Measurements from ENCODE around the gene AEBP2. TPM values are rescaled to one million over a fixed set of nuclear protein-coding genes. Genes with fewer than 3 reads are reported as not detected.

The AEBP2 gene
- total and polyA plus RNA-seq, 2 of the 4 experiments (the other 2 are of a cell fraction), result 15.5 to 21.7 TPM

- dilution Hi-C loops (cut with HindIII; ENCODE audit: low sequenced_read_pairs, unreplicated experiment), result no loop called here
- POLR2A ChIA-PET (ENCODE audit: unreplicated experiment), result no interaction called here
- no peak for TF ChIP-seq SMC3 (IDR thresholded peaks at IDR 0.05; ENCODE audit: low read depth, low read length)
- TF ChIP-seq MAZ (IDR thresholded peaks at IDR 0.05; ENCODE audit: borderline replicate concordance, low read depth, low read length), result no peak
- TF ChIP-seq MAFK (IDR thresholded peaks at IDR 0.05; ENCODE audit: low read depth, low read length), result no peak
Measured at GRCh38 chr12:19510461-19510860, 71.2 kb downstream of the AEBP2 start.

More at GRCh38 chr12:19510461-19510860, 71.2 kb downstream of the AEBP2 start:
- H2BK120ac ChIP-seq (ENCODE audit: low read depth, low read length), result no peak overlapping the region
- H2AFZ ChIP-seq (replicated peaks; ENCODE audit: low read length, poor library complexity), result no peak overlapping the region
- no peaks in the 10 kb centered on the region for H3K9me3 ChIP-seq (ENCODE audit: control insufficient read depth, insufficient read depth, low read length)
- no peak overlapping the region for H2BK5ac ChIP-seq (ENCODE audit: low read depth, low read length, poor library complexity, severe bottlenecking)
- peaks cover 37 to 62% of the 10 kb centered on the region in 2 experiments for H3K79me1 ChIP-seq (ENCODE audit: low read depth in 1 of 2, low read length in 2 of 2)
- H3K36me3 ChIP-seq (ENCODE audit: control insufficient read depth, insufficient read depth, low read length), result peaks cover 12% of the 10 kb centered on the region
- no peak overlapping the region for H4K8ac ChIP-seq (ENCODE audit: low read depth in 2 of 2, low read length in 2 of 2)
- H2AK9ac ChIP-seq (replicated peaks; ENCODE audit: low read depth, low read length, poor library complexity), result no peak overlapping the region
- CTCF ChIA-PET, result interaction anchor here (0.6 kb wide), 1 partner anchor 958 kb away, joined by 4 read pairs; no protein-coding TSS in a partner anchor
- H3K4ac ChIP-seq (ENCODE audit: low read depth, low read length), result no peak overlapping the region
- ATAC-seq (ENCODE audit: low read depth) (no peak), DNase-seq (no peak)
- H3K9ac ChIP-seq (ENCODE audit: low read depth, low read length), result no peak overlapping the region
- no peak overlapping the region for H3K23ac ChIP-seq (ENCODE audit: low read depth, low read length)
- no peak overlapping the region for H3K4me2 ChIP-seq (ENCODE audit: low read depth, low read length)
- peaks cover 15% of the 10 kb centered on the region for H3K9me1 ChIP-seq (ENCODE audit: insufficient read depth, low read length)
- H3K4me3 ChIP-seq (ENCODE audit: insufficient read depth, low read depth, low read length), result no peak overlapping the region
- intact Hi-C loops (cut with micrococcal nuclease) (no loop called here), in situ Hi-C loops (cut with MboI; ENCODE audit: low sequenced_read_pairs) (no loop called here)
- BruUV-seq (replicated peaks), result no TSS peak
- no peak overlapping the region for H2AK5ac ChIP-seq (ENCODE audit: low read depth, low read length)
- H4K20me1 ChIP-seq (ENCODE audit: insufficient read depth, low read length), result no peaks in the 10 kb centered on the region; the same call in 1 of the 2 replicates
- H3K56ac ChIP-seq (ENCODE audit: extremely low read depth, insufficient read depth, low read length), result no peak overlapping the region
- no peak overlapping the region for H4K91ac ChIP-seq (ENCODE audit: insufficient read depth, low read depth, low read length)
- peaks cover 5% of the 10 kb centered on the region; the same call in 1 of the 2 replicates for H3K4me1 ChIP-seq (ENCODE audit: control insufficient read depth, insufficient read depth, low read length)
- WGBS, 2 experiments (ENCODE audit: extremely low coverage in 2 of 2, insufficient read length in 1 of 2), result 100% methylated on average over 2 of the region's 4 CpGs; no CpG with 5 or more reads in 1 of the 2 experiments
- H3K27ac ChIP-seq (ENCODE audit: insufficient read depth, low read length), result no peak overlapping the region
- H2BK15ac ChIP-seq (ENCODE audit: low read depth, low read length), result no peak overlapping the region
- H3K18ac ChIP-seq (ENCODE audit: low read depth, low read length), result no peak overlapping the region
- H4K5ac ChIP-seq (ENCODE audit: low read depth, low read length), result no peak overlapping the region
- H2BK20ac ChIP-seq (ENCODE audit: low read depth, low read length), result no peak overlapping the region
- no peak overlapping the region for H3K14ac ChIP-seq (replicated peaks; ENCODE audit: low read depth, low read length)
- no peaks in the 10 kb centered on the region for H3K27me3 ChIP-seq (ENCODE audit: control insufficient read depth, insufficient read depth, low read length)

Measured in IMR-90 (cell line).